Measurements from ENCODE around the gene PMFBP1.

PMFBP1 gene

DNA sequence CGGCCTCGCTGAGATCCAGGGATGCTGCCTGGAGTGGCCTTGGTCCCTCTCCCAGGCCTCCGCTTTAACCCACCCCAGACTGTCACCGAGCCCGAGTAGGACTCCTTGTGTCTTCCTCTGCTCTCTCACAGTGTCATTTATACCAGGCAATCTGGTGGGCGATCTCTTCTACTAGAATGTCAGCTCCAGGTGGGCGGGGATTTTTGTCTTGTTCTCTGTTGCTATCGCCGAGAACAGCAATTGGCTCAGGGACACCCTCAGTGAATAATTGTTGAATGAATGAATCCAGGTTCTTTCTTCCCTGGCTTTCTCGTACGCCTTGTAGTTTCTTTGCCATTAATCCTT is 77.7 kb downstream of the PMFBP1 start:
- peaks cover 29% of the 10 kb centered on the region for H3K4me1 ChIP-seq (ENCODE audit: insufficient read depth, low read length, severe bottlenecking)
- peaks cover 18% of the 10 kb centered on the region for H3K79me2 ChIP-seq (ENCODE audit: insufficient read depth, low read length)
- TF ChIP-seq, protein P1, sequence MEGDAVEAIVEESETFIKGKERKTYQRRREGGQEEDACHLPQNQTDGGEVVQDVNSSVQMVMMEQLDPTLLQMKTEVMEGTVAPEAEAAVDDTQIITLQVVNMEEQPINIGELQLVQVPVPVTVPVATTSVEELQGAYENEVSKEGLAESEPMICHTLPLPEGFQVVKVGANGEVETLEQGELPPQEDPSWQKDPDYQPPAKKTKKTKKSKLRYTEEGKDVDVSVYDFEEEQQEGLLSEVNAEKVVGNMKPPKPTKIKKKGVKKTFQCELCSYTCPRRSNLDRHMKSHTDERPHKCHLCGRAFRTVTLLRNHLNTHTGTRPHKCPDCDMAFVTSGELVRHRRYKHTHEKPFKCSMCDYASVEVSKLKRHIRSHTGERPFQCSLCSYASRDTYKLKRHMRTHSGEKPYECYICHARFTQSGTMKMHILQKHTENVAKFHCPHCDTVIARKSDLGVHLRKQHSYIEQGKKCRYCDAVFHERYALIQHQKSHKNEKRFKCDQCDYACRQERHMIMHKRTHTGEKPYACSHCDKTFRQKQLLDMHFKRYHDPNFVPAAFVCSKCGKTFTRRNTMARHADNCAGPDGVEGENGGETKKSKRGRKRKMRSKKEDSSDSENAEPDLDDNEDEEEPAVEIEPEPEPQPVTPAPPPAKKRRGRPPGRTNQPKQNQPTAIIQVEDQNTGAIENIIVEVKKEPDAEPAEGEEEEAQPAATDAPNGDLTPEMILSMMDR (IDR thresholded peaks at IDR 0.05; ENCODE audit: low read length) = no peak
- no peak for TF ChIP-seq EZH2 (IDR thresholded peaks at IDR 0.05; ENCODE audit: borderline replicate concordance, low read length)
- H3K9me2 ChIP-seq (ENCODE audit: low read depth, low read length) = no peaks in the 10 kb centered on the region
- peak overlapping the region; percentile 93 for H3K4me2 ChIP-seq (ENCODE audit: low read length)
- H2AFZ ChIP-seq (ENCODE audit: low read length) = no peak overlapping the region
- no peaks in the 10 kb centered on the region for H3K27me3 ChIP-seq (ENCODE audit: insufficient read depth, low read length)
- H4K20me1 ChIP-seq (ENCODE audit: insufficient read depth, low read length) = no peaks in the 10 kb centered on the region
- H3K9me3 ChIP-seq (ENCODE audit: low read length) = no peaks in the 10 kb centered on the region
- H3K9ac ChIP-seq (ENCODE audit: low read length) = peak overlapping the region; percentile 92
- no peaks in the 10 kb centered on the region for H3F3A ChIP-seq (ENCODE audit: insufficient read depth, low read length)
- peaks cover 42% of the 10 kb centered on the region for H3K36me3 ChIP-seq (ENCODE audit: insufficient read depth, low read length)
- H3K4me3 ChIP-seq (ENCODE audit: low read depth, low read length, poor library complexity, severe bottlenecking) = peak overlapping the region; percentile 93
- H3K27ac ChIP-seq (ENCODE audit: low read depth, low read length, poor library complexity, severe bottlenecking) = peak overlapping the region; percentile 58

DNA sequence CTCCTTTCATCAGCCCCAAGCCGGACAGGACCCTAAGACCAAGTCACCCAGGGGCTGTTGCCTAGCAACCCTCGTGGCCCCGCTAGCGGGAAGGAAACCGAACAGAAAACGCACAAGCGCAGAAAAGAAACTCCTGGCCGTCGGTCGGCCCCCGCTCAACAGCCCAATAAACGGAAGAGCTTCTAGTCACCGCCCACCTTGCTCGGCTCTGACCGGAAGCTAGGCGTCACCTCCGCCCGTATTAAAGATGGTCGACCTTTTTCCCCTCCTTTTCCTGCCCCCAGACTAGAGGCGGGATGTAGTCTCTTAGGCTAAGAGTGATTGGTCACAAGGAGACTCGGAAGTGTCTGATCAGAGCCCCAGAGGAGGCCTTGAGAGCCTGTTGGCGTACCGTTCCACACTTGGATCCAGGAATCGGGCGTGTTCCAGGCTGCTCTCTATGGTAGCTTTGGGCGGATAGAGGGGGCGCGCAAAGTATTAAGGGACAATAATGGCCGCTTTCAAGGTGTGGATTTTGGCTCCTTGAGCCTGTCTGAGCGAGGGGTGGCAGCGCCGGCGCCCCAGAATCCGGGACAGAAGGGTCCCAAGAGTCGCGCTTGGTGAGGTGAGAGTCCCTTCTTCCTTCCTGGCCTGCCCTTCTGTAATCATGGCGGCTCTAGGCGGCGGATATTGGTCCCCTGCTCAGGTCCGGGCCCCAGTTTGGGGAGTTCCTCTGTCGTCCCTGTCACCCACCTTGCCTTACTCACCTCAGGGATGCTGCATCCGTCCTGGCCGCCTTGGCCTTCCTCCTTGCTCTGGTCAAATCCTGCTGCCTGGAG is 78.3 kb downstream of the PMFBP1 start, which contains the start of the genes DHX38 and TXNL4B:
Gene DHX38, plus strand, starts transcription at position 400 of the 818 bp plus-strand sequence. CDS start 2,311 bp downstream, outside the sequence.
Gene TXNL4B, minus strand, starts transcription at position 173 of the 818 bp plus-strand sequence. CDS start 2,871 bp downstream, outside the sequence.
- no peaks in the 10 kb centered on the region for H3K9me2 ChIP-seq (ENCODE audit: low read depth, low read length)
- H3K27me3 ChIP-seq (ENCODE audit: insufficient read depth, low read length) = no peaks in the 10 kb centered on the region
- H2AFZ ChIP-seq (ENCODE audit: low read length) = no peak within 1 kb of the TSS; the same call in 1 of the 2 replicates
- no peaks in the 10 kb centered on the region for H3F3A ChIP-seq (ENCODE audit: insufficient read depth, low read length)
- peaks cover 42% of the 10 kb centered on the region for H3K36me3 ChIP-seq (ENCODE audit: insufficient read depth, low read length)
- H3K9me3 ChIP-seq (ENCODE audit: low read length) = no peaks in the 10 kb centered on the region
- H3K27ac ChIP-seq (ENCODE audit: low read depth, low read length, poor library complexity, severe bottlenecking) = peak within 1 kb of the TSS; percentile 58
- no peak for TF ChIP-seq EZH2 (IDR thresholded peaks at IDR 0.05; ENCODE audit: borderline replicate concordance, low read length)
- TF ChIP-seq, protein P1 (IDR thresholded peaks at IDR 0.05; ENCODE audit: low read length) = no peak
- peak within 1 kb of the TSS; percentile 93 for H3K4me3 ChIP-seq (ENCODE audit: low read depth, low read length, poor library complexity, severe bottlenecking)
- peaks cover 18% of the 10 kb centered on the region for H3K79me2 ChIP-seq (ENCODE audit: insufficient read depth, low read length)
- H3K4me2 ChIP-seq (ENCODE audit: low read length) = peak within 1 kb of the TSS; percentile 93
- H3K9ac ChIP-seq (ENCODE audit: low read length) = peak within 1 kb of the TSS; percentile 92
- H3K4me1 ChIP-seq (ENCODE audit: insufficient read depth, low read length, severe bottlenecking) = peaks cover 29% of the 10 kb centered on the region
- no peaks in the 10 kb centered on the region for H4K20me1 ChIP-seq (ENCODE audit: insufficient read depth, low read length)

DNA sequence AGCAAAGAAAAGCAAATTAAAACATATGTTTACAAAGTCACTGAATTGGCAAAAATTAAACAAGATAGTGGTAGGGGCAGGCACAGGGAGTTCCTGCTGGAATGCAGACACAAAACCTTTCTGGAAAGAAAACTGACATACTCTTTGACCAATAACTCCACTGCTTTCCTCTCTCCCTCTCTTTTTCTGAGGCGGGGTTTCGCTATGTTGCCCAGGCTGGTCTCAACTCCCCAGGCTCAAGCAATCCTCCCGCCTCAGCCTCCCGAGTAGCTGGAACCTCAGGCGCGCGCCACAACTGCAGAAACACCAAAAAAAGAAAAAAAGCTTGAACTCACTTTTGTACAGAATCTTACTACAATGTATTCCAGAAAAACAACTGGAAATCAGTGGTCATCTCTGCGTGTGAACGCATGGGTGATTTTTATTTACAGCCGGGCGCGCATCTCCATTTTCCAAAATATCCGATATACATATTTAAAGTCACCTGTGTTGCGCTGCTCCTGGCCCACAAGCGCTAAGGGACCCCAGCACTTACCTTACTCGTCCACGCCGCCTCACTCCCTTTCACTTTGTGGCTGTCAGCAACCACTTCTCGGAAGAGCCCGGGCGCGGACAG is 79.0 kb downstream of the PMFBP1 start:
- peaks cover 44% of the 10 kb centered on the region for H3K36me3 ChIP-seq (ENCODE audit: insufficient read depth, low read length)
- peak overlapping the region; percentile 55 for H3K4me2 ChIP-seq (ENCODE audit: low read length)
- H3K27ac ChIP-seq (ENCODE audit: low read depth, low read length, poor library complexity, severe bottlenecking) = no peak overlapping the region

More for the DNA sequence above, 79.0 kb downstream of the PMFBP1 start:
- Histone ChIP-seq H3K9me3 (ENCODE audit: low read length) (no peaks in the 10 kb centered on the region), H3K4me3 (ENCODE audit: low read depth, low read length, poor library complexity, severe bottlenecking) (peak overlapping the region; percentile 93), H3K9ac (ENCODE audit: low read length) (peak overlapping the region; percentile 67), H3K27me3 (ENCODE audit: insufficient read depth, low read length) (no peaks in the 10 kb centered on the region), H4K20me1 (ENCODE audit: insufficient read depth, low read length) (no peaks in the 10 kb centered on the region), H3K79me2 (ENCODE audit: insufficient read depth, low read length) (peaks cover 18% of the 10 kb centered on the region), H3K9me2 (ENCODE audit: low read depth, low read length) (no peaks in the 10 kb centered on the region), H3K4me1 (ENCODE audit: insufficient read depth, low read length, severe bottlenecking) (peaks cover 29% of the 10 kb centered on the region), H2AFZ (ENCODE audit: low read length) (no peak overlapping the region; the same call in 1 of the 2 replicates), H3F3A (ENCODE audit: insufficient read depth, low read length) (no peaks in the 10 kb centered on the region)
- TF ChIP-seq, protein P1 (IDR thresholded peaks at IDR 0.05; ENCODE audit: low read length) = no peak
- TF ChIP-seq EZH2 (IDR thresholded peaks at IDR 0.05; ENCODE audit: borderline replicate concordance, low read length) = no peak
